ENCODE results near the gene HIGD1A.
"Not testable (repeated sequence)": the region's sequence is repeated elsewhere in the genome, so short reads cannot be mapped to it uniquely, and the experiment has no call there.

The HIGD1A gene

DNA sequence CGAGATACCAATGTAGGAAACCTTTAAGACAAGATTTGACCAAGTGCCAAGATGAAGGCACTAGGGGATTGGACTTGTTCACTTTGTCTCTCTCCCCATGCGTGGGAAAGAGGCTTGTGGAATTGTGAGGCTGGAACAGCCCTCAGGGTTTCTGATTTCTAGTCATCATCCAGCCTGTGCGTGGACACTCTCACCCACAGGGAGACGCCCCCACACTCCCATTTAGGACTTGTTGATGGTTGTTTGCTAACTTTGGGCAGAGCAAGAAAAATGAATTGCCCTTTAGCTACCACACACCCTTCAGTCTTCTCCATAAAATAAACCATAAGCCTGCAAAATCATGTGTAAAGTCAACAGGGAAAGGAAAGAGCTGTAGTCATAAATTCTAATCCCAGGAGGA is 23.4 kb upstream of the HIGD1A start:
- DNase-seq, result no peak

DNA sequence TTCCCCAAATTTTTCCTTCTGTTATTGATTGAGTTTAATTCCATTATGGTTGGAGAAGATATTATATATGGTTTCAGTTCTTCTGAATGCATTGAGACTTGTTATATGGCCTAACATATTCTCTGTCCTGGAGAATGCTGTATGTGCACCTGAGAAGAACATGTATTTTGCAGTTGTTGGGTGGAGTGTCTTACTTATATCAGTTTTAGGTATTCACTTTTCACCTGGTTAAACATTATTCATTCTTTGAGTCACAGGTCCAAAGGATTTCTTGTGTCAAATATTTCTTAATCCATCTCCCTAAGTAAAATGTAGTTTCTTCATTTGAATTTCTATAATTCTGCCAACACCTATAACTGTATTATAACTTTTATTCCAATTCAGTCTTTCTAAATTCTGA is 22.7 kb upstream of the HIGD1A start:
- no peak for DNase-seq

DNA sequence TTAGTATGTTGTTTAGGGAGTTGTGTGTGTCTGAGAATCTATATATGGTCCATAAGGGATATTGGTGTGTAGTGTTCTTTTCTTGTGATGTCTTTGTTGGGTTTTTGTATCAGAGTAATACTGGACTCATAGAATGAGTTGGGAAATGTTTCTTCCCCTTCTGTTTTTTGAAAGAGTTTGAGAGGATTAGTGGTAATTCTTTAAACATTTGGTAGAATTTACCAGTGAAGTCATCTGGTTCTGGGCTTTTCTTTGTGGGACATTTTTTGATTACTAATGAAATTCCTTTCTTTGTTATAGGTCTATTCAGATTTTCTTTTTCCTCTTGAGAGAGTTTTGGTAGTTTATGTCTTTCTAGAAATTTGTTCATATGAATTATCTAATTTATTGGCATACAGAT is 21.9 kb upstream of the HIGD1A start:
- DNase-seq, result no peak

DNA sequence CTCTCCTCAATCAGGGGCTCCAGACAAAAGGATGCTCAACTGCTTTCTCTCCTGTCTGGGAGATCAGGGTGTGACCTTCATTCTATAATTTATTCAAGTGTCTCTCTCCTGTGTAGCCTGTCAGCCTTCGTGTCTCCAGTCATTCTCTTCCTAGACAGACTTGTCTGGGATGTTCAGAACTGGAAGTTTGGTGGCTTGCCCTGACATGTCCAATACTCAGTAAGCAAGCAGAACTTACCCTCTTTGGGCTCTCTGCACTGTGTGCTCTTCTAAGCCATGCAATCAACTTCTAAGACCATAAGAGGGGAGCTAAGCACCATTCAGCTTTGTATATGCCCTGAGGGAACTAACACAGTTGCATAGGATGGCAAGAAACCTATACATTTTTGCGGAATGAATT is 19.1 kb upstream of the HIGD1A start:
- DNase-seq, result no peak

DNA sequence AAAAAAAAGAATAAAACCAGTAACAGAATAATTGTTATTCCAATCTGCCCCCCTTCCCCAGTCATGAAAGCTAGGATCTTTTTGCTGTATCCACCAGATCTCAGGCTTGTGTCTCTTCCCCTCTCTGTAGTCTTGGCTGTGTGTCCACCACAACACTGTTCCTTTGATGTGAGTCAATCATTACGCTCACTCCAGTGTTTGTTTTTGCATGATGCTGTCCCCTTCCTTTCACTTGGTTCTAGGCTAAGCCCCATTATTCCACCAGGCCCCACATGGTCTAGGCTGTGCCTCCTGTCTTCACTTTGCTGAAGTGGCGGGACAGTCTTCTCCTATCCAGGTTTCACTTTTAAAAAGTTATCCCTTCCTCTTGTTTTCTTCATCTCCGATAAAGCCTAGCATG is 18.5 kb upstream of the HIGD1A start:
- DNase-seq, result no peak

DNA sequence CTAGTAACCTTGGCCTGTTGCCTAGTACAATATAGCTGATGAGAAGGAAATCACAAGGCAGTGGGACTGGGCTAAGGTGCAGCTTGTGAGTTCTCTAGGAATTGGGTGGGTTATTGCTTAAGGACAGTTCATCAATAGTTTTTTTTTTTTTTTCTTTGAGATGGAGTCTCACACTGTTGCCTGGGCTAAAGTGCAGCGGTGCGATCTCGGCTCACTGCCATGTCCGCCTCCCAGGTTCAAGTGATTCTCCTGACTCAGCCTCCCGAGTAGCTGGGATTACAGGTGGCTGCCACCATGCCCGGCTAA is 16.4 kb upstream of the HIGD1A start:
- no peak for DNase-seq

DNA sequence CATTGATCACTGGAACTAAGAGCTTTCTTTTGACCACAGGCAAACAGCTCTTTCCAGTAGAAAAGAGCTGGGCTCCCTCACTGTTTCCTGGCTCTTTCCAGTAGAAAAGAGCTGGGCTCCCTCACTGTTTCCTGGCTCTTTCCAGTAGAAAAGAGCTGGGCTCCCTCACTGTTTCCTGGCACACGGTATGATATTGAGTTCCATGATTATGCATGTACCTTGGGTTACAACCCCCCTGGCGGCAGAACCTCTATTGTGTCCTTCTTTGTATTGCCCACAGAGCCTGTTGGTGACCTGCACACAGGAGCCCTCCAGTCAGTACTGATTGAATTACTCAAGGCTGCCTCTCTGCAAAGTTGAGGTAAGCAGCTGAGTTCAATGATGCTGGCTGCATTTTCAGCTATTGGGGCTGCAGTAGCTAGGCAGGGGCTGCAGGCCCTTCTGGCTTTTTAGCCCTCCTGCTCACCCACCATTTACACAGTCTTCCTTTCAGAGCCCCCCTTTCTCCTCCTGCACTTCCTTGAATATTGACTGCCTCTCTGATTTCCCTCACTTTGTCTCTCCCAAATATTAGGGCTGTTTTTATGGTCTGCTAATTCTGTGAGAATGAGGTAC is 15.2 kb upstream of the HIGD1A start:
- DNase-seq, result peak; percentile 73

DNA sequence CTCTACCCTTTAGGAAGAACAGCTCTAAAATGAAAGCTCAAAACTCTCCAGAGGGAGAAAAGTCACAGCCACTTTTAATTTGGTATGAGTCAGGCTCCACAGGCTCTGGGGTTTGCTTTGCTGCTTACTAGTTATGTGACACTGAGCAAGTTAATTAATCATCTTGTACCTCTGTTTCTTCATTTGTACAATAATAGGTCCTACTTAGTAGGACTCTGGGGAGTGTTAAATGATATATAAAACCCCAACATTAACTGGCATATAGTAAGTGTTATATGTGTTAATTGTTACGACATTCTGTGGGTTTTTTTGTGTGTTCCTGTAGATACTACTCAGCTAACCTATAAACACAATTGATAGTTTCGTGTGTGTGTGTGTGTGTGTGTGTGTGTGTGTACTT is 11.5 kb upstream of the HIGD1A start:
- DNase-seq, result no peak

DNA sequence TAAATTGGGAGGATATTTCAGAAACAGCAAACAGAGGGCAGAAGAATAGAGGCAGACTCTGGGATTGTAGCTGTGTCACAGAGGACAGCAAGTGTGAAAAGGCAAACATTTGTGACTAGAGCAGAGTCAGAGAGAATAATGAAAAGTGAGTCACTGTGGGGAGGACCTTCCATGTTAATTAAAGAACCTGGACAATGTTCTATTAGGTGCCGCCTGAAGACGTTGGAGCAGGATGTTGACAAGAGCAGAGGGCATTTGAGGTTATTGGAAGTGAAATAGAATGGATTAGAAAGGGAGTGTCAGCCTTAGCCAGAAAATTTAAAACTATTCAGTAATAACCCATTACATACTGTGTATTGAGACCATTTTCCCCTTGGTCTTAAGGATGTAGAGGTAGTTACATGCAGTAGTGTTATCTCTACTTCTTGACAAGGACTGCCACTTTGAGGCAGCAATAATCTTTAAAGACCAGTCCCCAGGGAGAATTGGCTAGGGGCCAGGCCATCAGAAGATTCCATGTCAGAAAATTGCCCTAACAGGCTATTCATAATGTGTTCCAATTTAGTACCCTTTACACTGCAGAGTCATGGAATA is 10.7 kb upstream of the HIGD1A start:
- DNase-seq, result no peak

DNA sequence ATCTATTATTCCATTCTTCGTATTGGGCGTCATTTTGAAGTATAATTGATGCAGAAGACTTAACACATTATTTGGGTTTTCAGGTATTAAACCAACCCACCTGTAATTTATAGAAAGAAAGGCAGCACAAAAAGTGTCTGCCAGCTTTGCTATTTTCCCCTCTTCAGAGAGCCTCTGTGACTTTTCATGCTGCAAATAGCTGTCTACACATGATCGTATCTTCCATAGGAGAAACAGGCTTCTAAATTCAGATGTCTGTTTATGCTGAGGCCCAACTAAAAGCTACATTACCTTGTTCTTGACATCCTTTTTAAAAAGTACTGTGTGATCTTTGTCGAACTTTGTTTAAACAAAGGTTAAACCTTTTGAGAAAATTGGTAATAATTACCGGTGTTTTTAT is 10.0 kb upstream of the HIGD1A start:
- DNase-seq, result no peak

DNA sequence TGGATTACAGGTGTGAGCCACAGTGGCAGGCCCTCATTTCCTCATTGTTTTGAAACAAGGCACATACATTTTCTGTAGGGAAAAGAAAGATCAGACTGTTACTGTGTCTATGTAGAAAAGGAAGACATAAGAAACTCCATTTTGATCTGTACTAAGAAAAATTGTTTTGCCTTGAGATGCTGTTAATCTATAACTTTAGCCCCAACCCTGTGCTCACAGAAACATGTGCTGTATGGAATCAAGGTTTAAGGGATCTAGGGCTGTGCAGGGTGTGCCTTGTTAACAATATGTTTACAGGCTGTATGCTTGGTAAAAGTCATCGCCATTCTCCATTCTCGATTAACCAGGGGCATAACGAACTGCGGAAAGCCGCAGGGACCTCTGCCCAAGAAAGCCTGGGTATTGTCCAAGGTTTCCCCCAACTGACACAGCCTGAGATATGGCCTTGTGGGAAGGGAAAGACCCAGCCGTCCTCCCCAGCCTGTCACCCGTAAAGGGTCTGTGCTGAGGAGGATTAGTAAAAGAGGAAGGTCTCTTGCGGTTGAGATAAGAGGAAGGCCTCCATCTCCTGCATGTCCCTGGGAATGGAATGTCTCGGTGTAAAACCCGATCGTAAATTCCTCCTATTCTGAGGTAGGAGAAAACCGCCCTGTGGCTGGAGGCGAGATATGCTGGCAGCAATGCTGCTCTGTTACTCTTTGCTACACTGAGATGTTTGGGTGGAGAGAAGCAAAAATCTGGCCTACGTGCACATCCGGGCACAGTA is 7.0 kb upstream of the HIGD1A start:
- not testable (repeated sequence) for DNase-seq

DNA sequence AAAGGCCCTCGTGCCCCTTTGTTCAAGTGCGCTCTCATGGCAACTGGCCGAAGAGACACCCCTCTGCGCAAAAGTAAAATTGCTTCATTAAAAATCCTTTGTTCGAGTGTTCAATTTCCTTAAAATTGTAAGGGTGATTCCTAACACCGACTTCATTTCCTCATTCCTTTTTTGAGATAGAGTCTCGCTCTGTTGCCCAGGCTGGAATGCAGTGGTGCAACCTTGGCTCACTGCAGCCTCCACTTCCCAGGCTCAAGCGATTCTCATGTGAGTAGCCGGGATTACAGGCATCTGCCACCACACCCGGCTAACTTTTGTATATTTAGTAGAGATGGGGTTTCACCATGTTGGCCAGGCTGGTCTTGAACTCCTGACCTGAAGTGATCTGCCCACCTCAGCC is 6.4 kb upstream of the HIGD1A start:
- not testable (repeated sequence) for DNase-seq

DNA sequence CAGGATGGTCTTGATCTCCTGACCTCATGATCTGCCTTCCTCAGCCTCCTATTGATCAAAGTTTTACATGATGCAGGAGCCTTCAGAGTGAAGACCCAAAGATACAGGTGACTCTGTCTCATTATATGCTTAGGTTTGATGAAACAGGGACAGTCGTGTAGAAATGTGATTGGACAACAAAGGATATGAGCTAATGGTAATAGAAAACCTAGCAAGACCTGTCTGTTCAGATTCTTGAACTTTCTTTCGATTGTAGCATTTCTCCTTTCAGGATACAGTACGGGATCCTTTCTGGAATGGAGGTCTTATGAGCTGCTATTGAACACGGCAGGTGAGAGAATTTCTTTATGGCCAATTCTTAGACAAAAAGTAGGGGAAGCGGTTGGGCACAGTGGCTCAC is 4.9 kb upstream of the HIGD1A start, which contains the start of gene ACKR2:
TSS of gene ACKR2 (plus strand) at position 244 of the 400 bp plus-strand sequence. CDS start 55,058 bp downstream, outside the sequence.
- DNase-seq, result no peak

DNA sequence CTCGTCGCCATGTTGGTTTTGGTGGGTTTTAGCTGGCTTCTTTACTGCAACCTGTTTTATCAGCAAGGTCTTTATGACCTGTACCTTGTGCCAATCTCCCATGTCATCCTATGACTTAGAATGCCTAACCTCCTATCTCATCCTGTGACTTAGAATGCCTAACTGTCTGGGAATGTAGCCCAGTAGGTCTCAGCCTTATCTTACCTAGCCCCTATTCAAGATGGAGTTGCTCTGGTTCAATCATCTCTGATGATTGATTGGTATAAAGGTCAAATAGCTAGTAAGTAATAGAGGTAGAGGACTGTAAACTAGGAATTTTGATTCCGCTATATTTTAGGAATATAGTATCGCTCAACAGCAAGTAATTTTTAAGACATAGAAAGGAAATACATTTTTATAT is 3.6 kb upstream of the HIGD1A start:
- DNase-seq, result no peak

DNA sequence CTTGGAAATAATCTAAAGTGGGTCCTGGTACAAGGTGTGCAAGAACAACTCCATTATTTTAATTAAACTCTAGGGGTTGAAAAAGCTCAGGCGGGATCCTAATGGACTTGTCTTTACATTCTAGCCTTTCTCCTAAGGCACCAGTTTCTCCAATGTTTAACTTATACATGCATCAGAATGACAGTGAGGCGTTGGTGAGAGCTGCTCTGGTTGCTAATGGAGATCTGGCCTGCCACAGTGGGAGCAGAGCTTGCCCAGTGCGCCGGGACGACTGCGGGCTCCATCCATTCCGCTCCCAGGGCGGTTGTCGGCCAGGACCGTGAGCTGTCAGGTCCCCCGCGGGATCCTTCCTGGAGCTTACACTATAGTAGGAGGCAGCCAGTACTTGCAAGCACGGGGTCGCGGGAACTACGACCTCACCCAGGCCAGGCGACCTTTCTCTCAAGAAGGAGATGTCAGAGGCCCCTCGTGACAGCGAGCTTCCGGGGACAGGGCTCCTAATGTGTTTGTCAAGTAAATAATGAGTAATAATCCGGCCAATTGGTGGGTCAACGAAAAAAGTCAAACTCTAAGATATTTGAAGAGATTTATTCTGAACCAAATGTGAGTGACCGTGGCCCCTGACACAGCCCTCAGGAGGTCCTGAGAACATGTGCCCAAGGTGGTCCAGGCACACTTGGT is 991 bp upstream of the HIGD1A start:
- no peak for DNase-seq

DNA sequence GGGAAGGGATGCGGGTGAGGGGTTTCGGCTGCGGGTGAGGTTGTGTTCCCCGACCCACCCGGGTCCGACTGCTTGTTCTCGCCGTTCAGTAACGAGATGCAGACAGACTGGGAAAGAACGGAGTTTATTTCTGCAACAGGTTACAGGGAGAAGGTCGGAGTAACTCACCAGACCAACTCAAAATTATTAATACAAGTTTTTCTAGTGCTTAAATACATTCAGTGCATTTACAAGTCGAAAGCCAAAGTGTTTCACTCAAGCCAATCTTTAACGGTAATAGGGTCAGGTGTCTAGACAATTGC is 492 bp upstream of the HIGD1A start:
- no peak for DNase-seq

DNA sequence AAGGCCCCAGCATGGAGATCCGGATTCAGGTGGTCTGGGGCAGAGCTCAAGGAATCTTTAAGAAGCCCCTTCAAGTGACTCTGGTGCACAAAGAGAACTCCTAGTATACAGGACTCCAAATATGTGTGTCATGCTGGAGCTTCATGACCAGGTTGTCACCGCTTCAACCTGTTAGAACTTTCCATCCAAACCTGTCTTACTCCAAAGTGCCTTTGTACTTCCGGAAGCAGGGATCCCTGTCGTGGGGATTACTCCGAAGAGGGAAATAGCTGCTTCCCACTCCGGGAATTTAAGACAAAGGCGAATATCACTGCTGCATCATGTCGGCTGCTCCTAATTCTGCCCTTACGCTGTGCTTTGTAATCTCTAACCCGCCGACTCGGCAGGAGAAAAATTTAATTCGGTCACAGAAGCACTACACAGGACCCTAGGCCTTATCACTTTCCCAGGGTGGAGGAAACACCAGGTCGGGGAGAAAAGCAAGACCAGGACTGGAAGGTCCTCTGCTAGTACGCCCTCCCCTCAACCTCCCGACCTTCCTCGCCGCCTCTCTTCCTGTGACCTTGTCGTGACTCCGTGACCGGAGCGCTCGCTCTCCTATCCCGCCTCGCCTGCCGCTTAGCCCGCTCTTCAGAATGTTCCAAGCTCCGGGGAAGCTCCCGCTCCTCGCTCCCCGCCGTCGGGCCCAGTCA is 730 bp downstream of the HIGD1A start:
- DNase-seq, result no peak

DNA sequence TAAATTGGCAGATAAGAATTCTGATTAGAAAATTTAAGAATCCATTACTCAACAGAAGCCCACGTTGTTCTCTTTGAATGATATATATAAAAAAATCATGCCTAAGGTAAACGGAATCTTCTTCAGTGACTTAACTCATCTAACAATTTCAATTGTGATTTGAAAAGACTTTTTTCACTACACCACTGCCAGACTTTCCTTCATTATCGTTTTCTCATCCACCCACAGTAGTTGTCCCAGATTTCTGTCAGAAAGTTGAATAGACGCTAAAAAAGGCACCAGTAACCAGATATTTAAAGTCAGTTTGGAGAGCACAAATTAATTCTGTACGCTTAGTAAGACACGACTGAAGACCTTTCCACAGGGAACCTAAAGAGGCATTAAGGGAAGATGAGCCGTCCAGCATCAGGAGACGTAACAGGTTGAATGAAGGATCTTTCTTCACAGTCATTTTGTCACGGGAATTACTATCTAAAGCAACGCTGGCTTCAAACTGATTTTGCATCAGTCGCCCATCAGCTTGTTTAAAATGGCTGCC is 1.3 kb downstream of the HIGD1A start:
- no peak for DNase-seq

DNA sequence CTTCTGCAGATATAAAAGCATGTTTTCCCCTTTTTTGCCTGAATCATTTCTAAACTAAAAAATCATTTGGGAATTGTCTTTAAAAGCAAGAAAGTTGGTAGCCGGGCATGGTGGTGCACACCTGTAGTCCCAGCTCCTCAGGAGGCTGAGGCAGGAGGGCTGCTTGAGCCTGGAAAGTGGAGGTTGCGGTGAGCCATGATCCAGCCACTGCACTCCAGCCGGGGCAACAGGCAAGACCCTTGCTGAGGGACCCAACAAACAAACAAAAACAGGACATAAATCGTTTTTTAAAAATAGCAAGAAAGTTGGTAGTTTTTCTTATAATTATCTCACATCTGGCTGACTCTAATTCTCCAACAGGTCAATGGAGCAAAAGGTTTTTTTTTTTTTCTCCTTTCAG is 2.5 kb downstream of the HIGD1A start:
- no peak for DNase-seq

DNA sequence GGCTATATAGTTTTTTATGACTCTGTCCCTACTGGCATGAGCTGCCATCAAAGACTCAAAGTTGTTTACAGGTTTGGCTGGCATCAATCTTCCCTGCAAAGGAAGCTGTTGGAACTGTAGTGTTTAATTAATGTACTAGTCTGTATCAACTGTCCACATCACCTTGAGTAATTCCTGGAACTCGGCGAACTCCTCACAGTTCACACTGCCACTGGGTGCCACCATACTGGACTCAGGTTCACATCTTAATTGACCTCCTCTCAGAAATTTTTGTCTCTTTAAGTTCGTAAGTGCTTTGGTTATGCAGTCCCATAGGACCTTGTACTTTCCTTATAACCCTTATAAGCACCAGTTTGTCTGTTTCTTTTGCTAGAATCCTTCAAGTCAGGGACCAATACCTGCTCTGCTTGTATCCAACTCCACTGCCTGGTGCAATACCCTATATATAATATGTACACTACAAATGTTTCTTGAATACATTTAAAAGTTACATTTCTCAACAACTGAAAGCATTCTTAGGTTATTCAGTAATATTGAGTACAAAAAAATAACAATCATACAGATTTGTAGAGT is 3.2 kb downstream of the HIGD1A start:
- no peak for DNase-seq

DNA sequence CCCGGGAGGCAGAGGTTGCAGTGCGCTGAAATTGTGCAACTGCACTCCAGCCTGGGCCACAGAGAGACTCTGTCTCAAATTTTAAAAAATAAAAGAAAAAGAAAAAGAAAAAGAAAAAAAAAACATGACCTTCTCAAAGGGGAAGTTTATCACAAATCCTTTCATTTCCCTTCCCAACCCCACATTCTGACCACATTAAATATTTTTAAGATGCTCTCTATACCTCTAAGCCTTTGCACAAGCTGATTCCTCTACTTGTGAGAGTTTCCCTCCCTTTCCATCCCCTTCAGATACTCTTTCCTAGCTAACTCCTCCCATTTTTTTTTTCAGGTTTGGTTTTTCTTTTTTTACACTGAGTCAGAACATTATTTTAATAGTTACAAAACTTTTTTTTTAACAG is 4.0 kb downstream of the HIGD1A start:
- DNase-seq, result no peak

DNA sequence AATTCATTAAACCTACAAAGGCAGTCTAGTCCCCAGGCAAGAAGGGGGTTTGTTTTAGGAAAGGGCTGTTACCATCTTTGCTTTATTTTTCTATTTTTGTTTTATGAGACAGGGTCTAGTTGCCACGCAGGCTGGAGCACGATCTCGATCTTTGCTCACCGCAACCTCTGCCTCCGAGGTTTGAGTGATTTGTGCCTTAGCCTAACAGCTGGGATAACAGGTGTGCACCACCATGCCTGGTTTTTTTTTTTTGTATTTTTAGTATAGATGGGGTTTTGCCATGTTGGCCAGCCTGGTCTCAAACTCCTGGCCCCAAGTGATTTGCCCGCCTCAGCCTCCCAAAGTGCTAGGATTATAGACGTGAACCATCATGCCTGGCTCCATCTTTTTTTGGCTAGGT is 4.9 kb downstream of the HIGD1A start:
- DNase-seq, result no peak

DNA sequence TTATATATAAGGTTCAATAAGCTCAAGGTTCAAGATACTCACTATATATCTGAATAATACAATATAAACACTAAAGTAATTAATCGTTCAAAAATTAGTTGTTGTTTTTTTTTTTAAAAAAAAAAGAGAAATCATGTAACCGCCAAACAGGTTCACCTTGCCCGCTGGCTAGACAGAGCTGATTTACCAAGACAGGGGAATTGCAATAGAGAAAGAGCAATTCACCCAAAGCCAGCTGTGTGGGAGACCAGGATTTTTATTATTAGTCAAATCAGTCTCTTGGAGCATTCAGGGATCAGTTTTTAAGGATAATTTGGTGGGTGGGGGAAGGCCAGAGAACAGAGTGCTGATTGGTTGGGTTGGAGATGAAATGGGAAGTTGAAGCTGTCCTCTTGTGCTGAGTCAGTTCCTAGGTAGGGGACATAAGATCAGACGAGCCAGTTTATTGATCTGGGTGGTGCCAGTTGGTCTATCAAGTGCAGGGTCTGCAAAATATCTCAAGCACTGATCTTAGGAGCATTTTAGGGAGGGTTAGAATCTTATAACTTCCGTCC is 7.9 kb downstream of the HIGD1A start:
- DNase-seq, result no peak
